H1 (cell line): Measurements from ENCODE around the gene GALNT18. TPM values are rescaled to one million over a fixed set of nuclear protein-coding genes. Genes with fewer than 3 reads are reported as not detected.

Experiments used
- BRCA1 ChIP-seq: IDR thresholded peaks from 2 replicates; pipeline ENCODE4 v1.6.1; 2012; ENCODE audit warnings: low read depth, low read length, improper control_type of control experiment
- CHD1 ChIP-seq: IDR thresholded peaks from 2 replicates; pipeline ENCODE4 v1.6.1; 2012; ENCODE audit warnings: low read depth, low read length, improper control_type of control experiment
- CTBP2 ChIP-seq: IDR thresholded peaks from 2 replicates; pipeline ENCODE4 v1.7.0; 2011; ENCODE audit warnings: borderline replicate concordance, mild to moderate bottlenecking, moderate library complexity, mixed read lengths, low read length; ENCODE audit not compliant: insufficient read depth, insufficient read length
- GTF2F1 ChIP-seq: IDR thresholded peaks from 2 replicates; pipeline ENCODE4 v1.6.1; 2012; ENCODE audit warnings: low read depth, low read length, improper control_type of control experiment, borderline replicate concordance
- MAFK ChIP-seq: IDR thresholded peaks from 2 replicates; pipeline ENCODE4 v1.6.1; 2012; ENCODE audit warnings: low read depth, mild to moderate bottlenecking, improper control_type of control experiment, low read length
- POLR2A ChIP-seq, 2 experiments: IDR thresholded peaks; 1 replicate in 1 of 2; 2 replicates in 1 of 2; pipeline ENCODE4 v1.6.1; 2011; ENCODE audit warnings: low read depth in 2 of 2, low read length in 2 of 2, mild to moderate bottlenecking in 2 of 2; ENCODE audit errors: control extremely low read depth in 1 of 2
- RBBP5 ChIP-seq: IDR thresholded peaks from 2 replicates; pipeline ENCODE4 v1.7.1; 2012; ENCODE audit warnings: low read depth, mild to moderate bottlenecking, inconsistent platforms, low read length, moderate library complexity, borderline replicate concordance
- SRF ChIP-seq: IDR thresholded peaks from 2 replicates; pipeline ENCODE4 v1.6.1; 2011; ENCODE audit warnings: mild to moderate bottlenecking, low read depth, low read length, moderate library complexity
- TAF1 ChIP-seq: IDR thresholded peaks from 2 replicates; pipeline ENCODE4 v1.6.1; 2011; ENCODE audit warnings: mild to moderate bottlenecking, low read depth, low read length
- TCF12 ChIP-seq: IDR thresholded peaks from 2 replicates; pipeline ENCODE4 v1.6.1; 2011; ENCODE audit warnings: low read depth, mild to moderate bottlenecking, low read length
- polyA plus RNA-seq, 7 experiments: library from polyadenylated mRNA; depleted of rRNA in 3 of 7; stranded (reverse) in 5 of 7; unstranded in 2 of 7; fragments of >200 nt in 5 of 7; fragments of 200-250 nt in 2 of 7; gene quantifications; 1 replicate in 5 of 7; 2 replicates in 1 of 7; 4 replicates in 1 of 7; pipeline versions ENCODE4 v1.2.1 to v1.2.3, GENCODE V29; 2011 to 2013; ENCODE audit warnings: missing spikeins in 2 of 7, mixed read lengths in 2 of 7
- total RNA-seq: library from RNA; stranded (reverse); fragmentation: NEBNext Ultra II Directional; extraction: Animal tissue kit (Norgen Biotek cat#: 25700); gene quantifications from 2 replicates; pipeline ENCODE4 v1.2.1, GENCODE V29; 2021
- TF ChIP-seq, protein P1 (sequence below): fragments of 300-600 bp; sonication (generic); IDR thresholded peaks from 2 replicates; pipeline ENCODE4 v1.7.1; 2012; ENCODE audit warnings: low read length, moderate library complexity, mild to moderate bottlenecking, inconsistent platforms; ENCODE audit not compliant: insufficient replicate concordance
- TF ChIP-seq, protein P2 (sequence below): IDR thresholded peaks from 2 replicates; pipeline ENCODE4 v1.6.1; 2012; ENCODE audit warnings: inconsistent platforms

GALNT18 gene
- total and polyA plus RNA-seq, 2 of the 8 experiments (the other 6 are each of a cell fraction or from before 2014, with no cell fraction given) = 6.0 to 9.4 TPM

DNA sequence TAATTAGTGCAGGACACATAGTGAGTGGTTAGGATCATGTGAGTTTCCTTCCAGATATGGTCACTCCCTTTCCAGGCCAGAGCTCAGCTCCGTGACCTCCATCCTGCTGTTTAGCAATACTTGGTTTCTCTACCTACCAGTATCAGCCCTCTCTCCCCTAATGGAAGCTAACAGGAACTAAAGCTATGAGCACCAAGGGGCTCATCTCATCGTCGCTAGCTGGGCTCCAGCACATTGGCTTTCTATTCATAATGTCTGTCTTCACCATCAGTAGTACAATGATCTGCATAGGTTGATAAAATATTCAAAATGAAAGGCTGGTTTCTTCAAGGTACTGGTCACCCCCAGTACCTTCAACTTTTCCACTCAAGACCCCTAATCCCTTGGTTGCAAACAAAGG lies 2.4 kb upstream of the GALNT18 start (continued):
- TF ChIP-seq, protein P1, sequence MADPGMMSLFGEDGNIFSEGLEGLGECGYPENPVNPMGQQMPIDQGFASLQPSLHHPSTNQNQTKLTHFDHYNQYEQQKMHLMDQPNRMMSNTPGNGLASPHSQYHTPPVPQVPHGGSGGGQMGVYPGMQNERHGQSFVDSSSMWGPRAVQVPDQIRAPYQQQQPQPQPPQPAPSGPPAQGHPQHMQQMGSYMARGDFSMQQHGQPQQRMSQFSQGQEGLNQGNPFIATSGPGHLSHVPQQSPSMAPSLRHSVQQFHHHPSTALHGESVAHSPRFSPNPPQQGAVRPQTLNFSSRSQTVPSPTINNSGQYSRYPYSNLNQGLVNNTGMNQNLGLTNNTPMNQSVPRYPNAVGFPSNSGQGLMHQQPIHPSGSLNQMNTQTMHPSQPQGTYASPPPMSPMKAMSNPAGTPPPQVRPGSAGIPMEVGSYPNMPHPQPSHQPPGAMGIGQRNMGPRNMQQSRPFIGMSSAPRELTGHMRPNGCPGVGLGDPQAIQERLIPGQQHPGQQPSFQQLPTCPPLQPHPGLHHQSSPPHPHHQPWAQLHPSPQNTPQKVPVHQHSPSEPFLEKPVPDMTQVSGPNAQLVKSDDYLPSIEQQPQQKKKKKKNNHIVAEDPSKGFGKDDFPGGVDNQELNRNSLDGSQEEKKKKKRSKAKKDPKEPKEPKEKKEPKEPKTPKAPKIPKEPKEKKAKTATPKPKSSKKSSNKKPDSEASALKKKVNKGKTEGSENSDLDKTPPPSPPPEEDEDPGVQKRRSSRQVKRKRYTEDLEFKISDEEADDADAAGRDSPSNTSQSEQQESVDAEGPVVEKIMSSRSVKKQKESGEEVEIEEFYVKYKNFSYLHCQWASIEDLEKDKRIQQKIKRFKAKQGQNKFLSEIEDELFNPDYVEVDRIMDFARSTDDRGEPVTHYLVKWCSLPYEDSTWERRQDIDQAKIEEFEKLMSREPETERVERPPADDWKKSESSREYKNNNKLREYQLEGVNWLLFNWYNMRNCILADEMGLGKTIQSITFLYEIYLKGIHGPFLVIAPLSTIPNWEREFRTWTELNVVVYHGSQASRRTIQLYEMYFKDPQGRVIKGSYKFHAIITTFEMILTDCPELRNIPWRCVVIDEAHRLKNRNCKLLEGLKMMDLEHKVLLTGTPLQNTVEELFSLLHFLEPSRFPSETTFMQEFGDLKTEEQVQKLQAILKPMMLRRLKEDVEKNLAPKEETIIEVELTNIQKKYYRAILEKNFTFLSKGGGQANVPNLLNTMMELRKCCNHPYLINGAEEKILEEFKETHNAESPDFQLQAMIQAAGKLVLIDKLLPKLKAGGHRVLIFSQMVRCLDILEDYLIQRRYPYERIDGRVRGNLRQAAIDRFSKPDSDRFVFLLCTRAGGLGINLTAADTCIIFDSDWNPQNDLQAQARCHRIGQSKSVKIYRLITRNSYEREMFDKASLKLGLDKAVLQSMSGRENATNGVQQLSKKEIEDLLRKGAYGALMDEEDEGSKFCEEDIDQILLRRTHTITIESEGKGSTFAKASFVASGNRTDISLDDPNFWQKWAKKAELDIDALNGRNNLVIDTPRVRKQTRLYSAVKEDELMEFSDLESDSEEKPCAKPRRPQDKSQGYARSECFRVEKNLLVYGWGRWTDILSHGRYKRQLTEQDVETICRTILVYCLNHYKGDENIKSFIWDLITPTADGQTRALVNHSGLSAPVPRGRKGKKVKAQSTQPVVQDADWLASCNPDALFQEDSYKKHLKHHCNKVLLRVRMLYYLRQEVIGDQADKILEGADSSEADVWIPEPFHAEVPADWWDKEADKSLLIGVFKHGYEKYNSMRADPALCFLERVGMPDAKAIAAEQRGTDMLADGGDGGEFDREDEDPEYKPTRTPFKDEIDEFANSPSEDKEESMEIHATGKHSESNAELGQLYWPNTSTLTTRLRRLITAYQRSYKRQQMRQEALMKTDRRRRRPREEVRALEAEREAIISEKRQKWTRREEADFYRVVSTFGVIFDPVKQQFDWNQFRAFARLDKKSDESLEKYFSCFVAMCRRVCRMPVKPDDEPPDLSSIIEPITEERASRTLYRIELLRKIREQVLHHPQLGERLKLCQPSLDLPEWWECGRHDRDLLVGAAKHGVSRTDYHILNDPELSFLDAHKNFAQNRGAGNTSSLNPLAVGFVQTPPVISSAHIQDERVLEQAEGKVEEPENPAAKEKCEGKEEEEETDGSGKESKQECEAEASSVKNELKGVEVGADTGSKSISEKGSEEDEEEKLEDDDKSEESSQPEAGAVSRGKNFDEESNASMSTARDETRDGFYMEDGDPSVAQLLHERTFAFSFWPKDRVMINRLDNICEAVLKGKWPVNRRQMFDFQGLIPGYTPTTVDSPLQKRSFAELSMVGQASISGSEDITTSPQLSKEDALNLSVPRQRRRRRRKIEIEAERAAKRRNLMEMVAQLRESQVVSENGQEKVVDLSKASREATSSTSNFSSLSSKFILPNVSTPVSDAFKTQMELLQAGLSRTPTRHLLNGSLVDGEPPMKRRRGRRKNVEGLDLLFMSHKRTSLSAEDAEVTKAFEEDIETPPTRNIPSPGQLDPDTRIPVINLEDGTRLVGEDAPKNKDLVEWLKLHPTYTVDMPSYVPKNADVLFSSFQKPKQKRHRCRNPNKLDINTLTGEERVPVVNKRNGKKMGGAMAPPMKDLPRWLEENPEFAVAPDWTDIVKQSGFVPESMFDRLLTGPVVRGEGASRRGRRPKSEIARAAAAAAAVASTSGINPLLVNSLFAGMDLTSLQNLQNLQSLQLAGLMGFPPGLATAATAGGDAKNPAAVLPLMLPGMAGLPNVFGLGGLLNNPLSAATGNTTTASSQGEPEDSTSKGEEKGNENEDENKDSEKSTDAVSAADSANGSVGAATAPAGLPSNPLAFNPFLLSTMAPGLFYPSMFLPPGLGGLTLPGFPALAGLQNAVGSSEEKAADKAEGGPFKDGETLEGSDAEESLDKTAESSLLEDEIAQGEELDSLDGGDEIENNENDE = no peak
- no peak for TF ChIP-seq CTBP2
- TF ChIP-seq BRCA1 = no peak
- TF ChIP-seq, protein P2, sequence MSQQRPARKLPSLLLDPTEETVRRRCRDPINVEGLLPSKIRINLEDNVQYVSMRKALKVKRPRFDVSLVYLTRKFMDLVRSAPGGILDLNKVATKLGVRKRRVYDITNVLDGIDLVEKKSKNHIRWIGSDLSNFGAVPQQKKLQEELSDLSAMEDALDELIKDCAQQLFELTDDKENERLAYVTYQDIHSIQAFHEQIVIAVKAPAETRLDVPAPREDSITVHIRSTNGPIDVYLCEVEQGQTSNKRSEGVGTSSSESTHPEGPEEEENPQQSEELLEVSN = no peak
- no peak for TF ChIP-seq TCF12
- no peak for TF ChIP-seq CHD1
- TF ChIP-seq RBBP5 = no peak
- TF ChIP-seq POLR2A (IDR thresholded peaks at IDR 0.05; ENCODE audit: control extremely low read depth in 1 of 2, low read depth in 2 of 2, low read length in 2 of 2) = no peak
- TF ChIP-seq GTF2F1 = no peak
- no peak for TF ChIP-seq MAFK
- no peak for TF ChIP-seq SRF
- no peak for TF ChIP-seq TAF1
